Transverse colon (tissue), 4 donors: Measurements from ENCODE around the gene TMEM170B. TPM values are rescaled to one million over a fixed set of nuclear protein-coding genes. Genes with fewer than 3 reads are reported as not detected.

Experiments
- DNase-seq: peaks from one replicate; pipeline ENCODE4 v3.0.0-alpha.2; 2019
- H3K27ac ChIP-seq, 4 donors: fragments of 200-600 bp; sonication (generic); 2 replicates each; pipeline ENCODE4 v1.5.1; 2016 to 2018; ENCODE audit warnings: inconsistent platforms in 4 of 4
- H3K27me3 ChIP-seq: fragments of 200-600 bp; sonication (generic); 2 replicates; pipeline ENCODE4 v1.5.1; 2017; ENCODE audit warnings: inconsistent platforms
- H3K36me3 ChIP-seq, 4 donors: fragments of 200-600 bp; sonication (generic); 2 replicates each; pipeline ENCODE4 v1.5.1; 2017 to 2019; ENCODE audit warnings: inconsistent platforms in 4 of 4
- H3K4me1 ChIP-seq, 4 donors: fragments of 200-600 bp; sonication (generic); 2 replicates each; pipeline ENCODE4 v1.5.1; 2017 to 2020; ENCODE audit warnings: inconsistent platforms in 4 of 4
- H3K4me3 ChIP-seq, 4 donors: fragments of 200-600 bp; sonication (generic); 1 replicate in 1 of 4; 2 replicates in 3 of 4; pipeline versions ENCODE4 v1.5.1 to v1.6.1; 2017 to 2019; ENCODE audit warnings: inconsistent platforms in 4 of 4
- H3K9me3 ChIP-seq, 2 donors: fragments of 200-600 bp; sonication (generic); 2 replicates each; pipeline ENCODE4 v1.5.1; 2017 to 2019; ENCODE audit warnings: inconsistent platforms in 2 of 2
- EP300 ChIP-seq: sonication (generic); formaldehyde crosslinking; IDR thresholded peaks from one replicate; pipeline ENCODE4 v1.6.1; 2017; ENCODE audit warnings: antibody characterized with exemption, low read depth
- POLR2A ChIP-seq: fragments of 450-650 bp; IDR thresholded peaks from one replicate; pipeline ENCODE4 v1.6.1; 2016; ENCODE audit warnings: antibody characterized with exemption, mild to moderate bottlenecking, moderate library complexity
- POLR2AphosphoS5 ChIP-seq, 3 donors: sonication (generic); formaldehyde crosslinking; IDR thresholded peaks; one replicate each; pipeline ENCODE4 v1.6.1; 2016; ENCODE audit warnings: antibody characterized with exemption in 3 of 3
- WGBS, 2 donors: methylation state at CpG; one replicate each; pipeline ENCODE4 v1.1.5; 2018; ENCODE audit warnings: low coverage in 1 of 2; 5-methylcytosine and 5-hydroxymethylcytosine counted together
- in situ Hi-C, 4 donors: fragments of 200-750 bp; cut with MboI; loops; one replicate each; pipeline versions ENCODE4 v1.15.0 to v1.15.1; 2017; ENCODE audit warnings: low sequenced_read_pairs in 3 of 4, low pct_ligation_motif_present in 1 of 4, low pct_unique_long_range_greater_than_20kb in 1 of 4
- intact Hi-C: fragments of 100-400 bp; cut with DNase I; formaldehyde crosslinking; loops from one replicate; pipeline ENCODE4 v1.15.1; 2023; ENCODE audit warnings: low total_unique reads
- small RNA-seq, 4 donors: library from RNA; depleted of rRNA; stranded (forward); fragments of <200 nt; gene quantifications; one replicate each; pipeline ENCODE3, GENCODE V24; 2016
- total RNA-seq, 4 donors: library from RNA; depleted of rRNA; stranded (reverse); fragments of >200 nt; gene quantifications; one replicate each; pipeline ENCODE4 v1.1.0, GENCODE V29; 2016
- TF ChIP-seq, protein P1 (sequence below), 5 experiments: fragments of 200-600 bp in 3 of 5; fragments of 450-650 bp in 2 of 5; sonication (generic) in 3 of 5; IDR thresholded peaks; 1 replicate in 2 of 5; 2 replicates in 3 of 5; pipeline ENCODE4 v1.5.1; 2016 to 2017; ENCODE audit warnings: antibody characterized with exemption in 5 of 5, inconsistent platforms in 3 of 5, mild to moderate bottlenecking in 2 of 5, moderate library complexity in 1 of 5

TMEM170B gene
- total RNA-seq, 4 donors from 2014 or later: 1.6 to 8.0 (median 3.0) TPM

DNA sequence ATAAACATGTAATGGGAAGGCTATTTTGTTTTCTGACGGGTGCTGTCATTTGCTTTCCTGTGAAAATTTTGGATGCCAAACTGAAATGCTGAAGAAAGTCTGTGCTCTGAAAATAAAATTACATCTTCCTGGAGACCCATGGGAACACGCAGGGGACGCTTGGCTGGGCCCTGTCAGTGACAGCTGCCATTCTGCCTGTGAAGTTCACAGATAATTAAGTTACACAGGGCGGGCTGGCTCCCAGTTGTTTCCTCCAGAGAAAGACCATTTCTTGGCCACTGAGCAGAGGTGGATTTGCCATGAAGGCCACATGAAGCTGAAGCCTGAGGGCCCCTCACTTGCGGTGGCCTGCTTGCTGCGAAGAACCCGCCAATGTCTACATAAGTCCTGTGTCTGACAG, 93.5 kb downstream of the TMEM170B start:
- Histone ChIP-seq H3K27ac (no peak overlapping the region), H3K36me3 (no peaks in the 10 kb centered on the region), H3K4me1 (no peaks in the 10 kb centered on the region), H3K27me3 (no peaks in the 10 kb centered on the region), H3K4me3 (no peak overlapping the region), H3K9me3 (no peaks in the 10 kb centered on the region)
- intact Hi-C loops: no loop called here
- TF ChIP-seq, protein P1, sequence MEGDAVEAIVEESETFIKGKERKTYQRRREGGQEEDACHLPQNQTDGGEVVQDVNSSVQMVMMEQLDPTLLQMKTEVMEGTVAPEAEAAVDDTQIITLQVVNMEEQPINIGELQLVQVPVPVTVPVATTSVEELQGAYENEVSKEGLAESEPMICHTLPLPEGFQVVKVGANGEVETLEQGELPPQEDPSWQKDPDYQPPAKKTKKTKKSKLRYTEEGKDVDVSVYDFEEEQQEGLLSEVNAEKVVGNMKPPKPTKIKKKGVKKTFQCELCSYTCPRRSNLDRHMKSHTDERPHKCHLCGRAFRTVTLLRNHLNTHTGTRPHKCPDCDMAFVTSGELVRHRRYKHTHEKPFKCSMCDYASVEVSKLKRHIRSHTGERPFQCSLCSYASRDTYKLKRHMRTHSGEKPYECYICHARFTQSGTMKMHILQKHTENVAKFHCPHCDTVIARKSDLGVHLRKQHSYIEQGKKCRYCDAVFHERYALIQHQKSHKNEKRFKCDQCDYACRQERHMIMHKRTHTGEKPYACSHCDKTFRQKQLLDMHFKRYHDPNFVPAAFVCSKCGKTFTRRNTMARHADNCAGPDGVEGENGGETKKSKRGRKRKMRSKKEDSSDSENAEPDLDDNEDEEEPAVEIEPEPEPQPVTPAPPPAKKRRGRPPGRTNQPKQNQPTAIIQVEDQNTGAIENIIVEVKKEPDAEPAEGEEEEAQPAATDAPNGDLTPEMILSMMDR (IDR thresholded peaks at IDR 0.05): no peak
- TF ChIP-seq EP300 (no peak), POLR2AphosphoS5 (IDR thresholded peaks at IDR 0.05) (no peak), POLR2A (no peak)
- 83 to 89% methylated on average over 7 of the region's 7 CpGs for WGBS, 2 donors
- no peak for DNase-seq
- in situ Hi-C loops: loop anchor here in 2 of 4 donors (25.0 kb wide), 1 partner anchor 981 kb away; no protein-coding TSS in a partner anchor

DNA sequence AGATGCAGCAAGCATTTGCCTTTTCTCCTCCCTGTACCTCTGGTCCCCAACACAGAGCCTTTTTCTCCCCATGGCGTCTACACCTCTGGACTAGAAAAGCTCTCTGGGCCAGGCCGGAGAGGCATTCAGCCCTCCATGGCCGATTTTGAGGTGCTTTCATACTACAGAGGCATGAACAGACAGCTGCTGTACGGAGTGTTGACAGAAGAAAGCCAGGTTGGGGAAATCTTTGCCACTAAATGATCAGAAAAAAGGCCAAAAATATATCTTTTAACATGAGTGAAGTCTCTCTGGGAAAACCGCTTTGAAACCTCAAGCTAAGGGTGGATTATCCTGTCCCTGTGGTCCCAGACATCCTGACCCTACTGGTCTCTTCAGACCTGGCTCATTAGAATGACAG, 94.0 kb downstream of the TMEM170B start:
- in situ Hi-C loops (loop anchor here in 2 of 4 donors (25.0 kb wide), 1 partner anchor 981 kb away; no protein-coding TSS in a partner anchor), intact Hi-C loops (no loop called here)
- DNase-seq: no peak
- Histone ChIP-seq H3K9me3 (no peaks in the 10 kb centered on the region), H3K4me1 (no peaks in the 10 kb centered on the region), H3K27ac (no peak overlapping the region), H3K4me3 (no peak overlapping the region), H3K27me3 (no peaks in the 10 kb centered on the region), H3K36me3 (no peaks in the 10 kb centered on the region)
- 85% methylated on average over 5 of the region's 5 CpGs; no CpG with 5 or more reads in 1 of the 2 donors for WGBS, 2 donors
- TF ChIP-seq EP300 (no peak), POLR2A (no peak), POLR2AphosphoS5 (IDR thresholded peaks at IDR 0.05) (no peak)
- TF ChIP-seq, protein P1 (IDR thresholded peaks at IDR 0.05): no peak

DNA sequence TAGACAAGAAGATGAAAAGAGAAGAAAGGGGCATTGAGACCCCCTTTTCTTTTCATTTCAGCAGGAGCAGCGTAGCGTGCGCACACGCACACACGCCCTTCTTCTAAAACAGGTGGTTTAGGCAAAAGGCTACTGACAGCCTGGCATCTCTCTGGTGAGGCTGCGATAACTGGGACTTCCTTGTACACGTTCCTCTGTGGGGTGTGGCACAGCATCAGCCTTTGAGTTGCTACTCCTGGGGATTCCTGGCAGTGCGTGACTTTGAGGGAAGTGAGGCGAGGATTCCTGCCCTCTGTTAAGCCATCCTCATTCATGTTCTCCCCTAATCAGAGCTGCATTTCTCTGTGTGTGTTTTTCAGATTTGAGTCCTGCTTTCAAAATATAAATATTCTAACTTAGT, 94.7 kb downstream of the TMEM170B start:
- no peak overlapping the region for H3K27ac ChIP-seq

DNA sequence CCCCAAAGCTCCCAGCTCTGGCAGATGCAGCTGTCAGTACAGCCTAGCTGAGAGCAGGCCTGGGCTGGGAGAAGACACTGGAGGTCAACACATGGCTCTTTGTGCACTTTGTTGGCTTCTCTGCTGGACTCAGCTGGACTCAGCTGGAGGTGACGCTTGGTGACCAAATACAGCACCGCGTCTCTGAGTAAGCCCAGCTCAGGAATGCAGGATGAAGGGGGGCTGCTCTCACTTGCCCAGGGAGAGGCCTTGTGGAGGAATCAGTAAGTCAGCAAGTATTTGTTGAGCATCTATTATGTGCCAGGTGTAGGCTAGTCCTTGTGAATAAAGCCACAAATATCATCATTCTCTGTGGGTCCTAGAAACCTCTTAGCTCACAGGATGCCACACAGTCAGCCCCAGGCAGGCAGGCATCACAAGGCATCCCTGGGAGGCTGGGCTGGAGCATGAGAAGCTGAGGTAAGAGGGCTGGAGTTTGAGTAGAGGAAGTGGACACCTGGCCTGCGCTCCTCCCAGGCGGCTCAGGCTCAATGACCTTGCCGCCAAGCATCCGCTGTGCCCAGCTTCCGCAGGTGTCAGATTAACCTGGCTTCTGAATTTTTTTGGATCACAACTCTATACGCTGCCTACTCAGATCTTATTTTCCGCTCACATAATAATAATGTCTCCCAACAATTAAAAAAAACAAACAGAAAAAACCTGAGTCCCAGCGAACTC, 95.4 kb downstream of the TMEM170B start:
- in situ Hi-C loops: loop anchor here in 2 of 4 donors (25.0 kb wide), 1 partner anchor 979 kb away; no protein-coding TSS in a partner anchor
- Histone ChIP-seq H3K4me3 (no peak overlapping the region), H3K27me3 (no peaks in the 10 kb centered on the region), H3K27ac (no peak overlapping the region), H3K36me3 (no peaks in the 10 kb centered on the region), H3K9me3 (no peaks in the 10 kb centered on the region), H3K4me1 (no peaks in the 10 kb centered on the region)
- WGBS, 2 donors: 92% methylated on average over 11 of the region's 11 CpGs; no CpG with 5 or more reads in 1 of the 2 donors
- no peak for DNase-seq
- intact Hi-C loops: no loop called here
- TF ChIP-seq EP300 (no peak), POLR2A (no peak), POLR2AphosphoS5 (IDR thresholded peaks at IDR 0.05) (no peak)
- TF ChIP-seq, protein P1 (IDR thresholded peaks at IDR 0.05): no peak

More for the DNA sequence above, 94.7 kb downstream of the TMEM170B start:
- TF ChIP-seq POLR2A: no peak
- no peak for TF ChIP-seq POLR2AphosphoS5 (IDR thresholded peaks at IDR 0.05)
- TF ChIP-seq, protein P1 (IDR thresholded peaks at IDR 0.05): no peak
- TF ChIP-seq EP300: no peak
- intact Hi-C loops (no loop called here), in situ Hi-C loops (loop anchor here in 2 of 4 donors (25.0 kb wide), 1 partner anchor 980 kb away; no protein-coding TSS in a partner anchor)
- peak; percentile 55 for DNase-seq
- Histone ChIP-seq H3K36me3 (no peaks in the 10 kb centered on the region), H3K9me3 (no peaks in the 10 kb centered on the region), H3K4me3 (no peak overlapping the region), H3K4me1 (no peaks in the 10 kb centered on the region), H3K27me3 (no peaks in the 10 kb centered on the region)
- 37 to 39% methylated on average over 9 of the region's 9 CpGs for WGBS, 2 donors

Small RNA genes within 50 kb of the gene (small RNA-seq; reads per million reads assigned to genes)
- 0 reads per million in 4 donors for gene RNU1-64P

Other genes with a start within 250 kb of the TMEM170B start
- gene ADTRP, start 241.1 kb downstream of the TMEM170B start, total RNA-seq: 100 to 1,000 TPM; 119 to 199 (median 181) TPM